PC-3 (cell line): ENCODE measurements around the gene LARP6.

Experiments
- EZH2 ChIP-seq: fragments of 300-600 bp; sonication (generic); IDR thresholded peaks from one replicate; pipeline ENCODE4 v1.6.1; 2017; ENCODE audit warnings: antibody characterized with exemption, mild to moderate bottlenecking, low read length; ENCODE audit not compliant: unreplicated experiment
- TF ChIP-seq, protein P1 (sequence below): fragments of 300-600 bp; sonication (generic); conservative IDR thresholded peaks from 2 replicates; pipeline ENCODE4 v1.5.1; 2017; ENCODE audit warnings: antibody characterized with exemption, low read depth, mild to moderate bottlenecking, low read length

DNA sequence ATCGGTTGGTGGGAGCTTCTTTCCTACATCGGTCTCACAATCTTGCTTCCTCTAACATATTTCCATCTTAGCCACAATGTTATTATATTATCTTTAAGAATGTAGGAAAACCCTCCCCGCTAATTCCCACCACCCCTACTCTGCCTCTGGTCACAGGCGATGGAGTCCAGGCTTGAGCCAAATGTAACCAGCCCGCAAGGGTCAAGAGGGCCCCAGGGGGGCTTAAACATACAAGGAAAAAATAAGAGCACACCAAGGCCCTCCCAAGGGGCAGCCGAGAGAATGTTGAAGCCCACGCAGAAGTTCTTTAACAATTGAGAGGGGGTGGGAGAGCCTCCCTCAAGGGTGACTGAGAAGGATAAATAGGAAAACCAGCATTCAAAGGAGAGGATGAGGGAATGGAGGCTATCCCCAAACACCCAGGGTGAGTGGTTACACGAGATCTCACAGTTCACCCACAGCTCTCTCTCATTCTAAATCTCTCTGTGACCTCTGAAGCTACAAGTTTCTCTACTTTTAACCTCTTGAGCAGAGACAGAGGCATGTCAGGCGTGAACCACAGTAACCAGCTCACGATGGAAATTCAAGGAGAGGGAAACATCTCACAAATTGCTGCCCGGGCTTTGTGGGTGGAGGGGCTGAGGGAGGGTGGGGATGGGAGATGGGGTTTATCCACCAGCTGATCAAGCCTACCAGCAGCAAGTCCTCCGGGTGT lies 59.2 kb downstream of the LARP6 start:
- TF ChIP-seq, protein P1, sequence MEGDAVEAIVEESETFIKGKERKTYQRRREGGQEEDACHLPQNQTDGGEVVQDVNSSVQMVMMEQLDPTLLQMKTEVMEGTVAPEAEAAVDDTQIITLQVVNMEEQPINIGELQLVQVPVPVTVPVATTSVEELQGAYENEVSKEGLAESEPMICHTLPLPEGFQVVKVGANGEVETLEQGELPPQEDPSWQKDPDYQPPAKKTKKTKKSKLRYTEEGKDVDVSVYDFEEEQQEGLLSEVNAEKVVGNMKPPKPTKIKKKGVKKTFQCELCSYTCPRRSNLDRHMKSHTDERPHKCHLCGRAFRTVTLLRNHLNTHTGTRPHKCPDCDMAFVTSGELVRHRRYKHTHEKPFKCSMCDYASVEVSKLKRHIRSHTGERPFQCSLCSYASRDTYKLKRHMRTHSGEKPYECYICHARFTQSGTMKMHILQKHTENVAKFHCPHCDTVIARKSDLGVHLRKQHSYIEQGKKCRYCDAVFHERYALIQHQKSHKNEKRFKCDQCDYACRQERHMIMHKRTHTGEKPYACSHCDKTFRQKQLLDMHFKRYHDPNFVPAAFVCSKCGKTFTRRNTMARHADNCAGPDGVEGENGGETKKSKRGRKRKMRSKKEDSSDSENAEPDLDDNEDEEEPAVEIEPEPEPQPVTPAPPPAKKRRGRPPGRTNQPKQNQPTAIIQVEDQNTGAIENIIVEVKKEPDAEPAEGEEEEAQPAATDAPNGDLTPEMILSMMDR = no peak
- TF ChIP-seq EZH2 = no peak
